H9 (cell line): Measurements from ENCODE around the gene OIT3. TPM values are rescaled to one million over a fixed set of nuclear protein-coding genes. Genes with fewer than 3 reads are reported as not detected.

ENCODE experiments used
- DNase-seq: peaks from one replicate; pipeline ENCODE4 v3.0.0-alpha.2; 2017
- H2AFZ ChIP-seq: one replicate; pipeline ENCODE4 v1.6.1; 2013; ENCODE audit warnings: mild to moderate bottlenecking, low read length, control low read depth, moderate library complexity
- H2AK5ac ChIP-seq: 2 replicates; pipeline ENCODE4 v1.6.1; 2013; ENCODE audit warnings: low read length, control low read depth, mixed read lengths; ENCODE audit not compliant: insufficient read length
- H2BK120ac ChIP-seq: one replicate; pipeline ENCODE4 v1.6.1; 2013; ENCODE audit warnings: low read depth, mild to moderate bottlenecking, low read length, control low read depth, inconsistent platforms; ENCODE audit not compliant: poor library complexity, severe bottlenecking
- H2BK12ac ChIP-seq: 2 replicates; pipeline ENCODE4 v1.6.1; 2013; ENCODE audit warnings: low read length, control low read depth, mixed read lengths, low read depth; ENCODE audit not compliant: insufficient read length
- H2BK15ac ChIP-seq: 2 replicates; pipeline ENCODE4 v1.6.1; 2013; ENCODE audit warnings: low read depth, low read length, control low read depth
- H2BK20ac ChIP-seq: one replicate; pipeline ENCODE4 v1.6.1; 2013; ENCODE audit warnings: low read depth, mild to moderate bottlenecking, low read length, control low read depth, inconsistent platforms; ENCODE audit not compliant: poor library complexity, severe bottlenecking
- H2BK5ac ChIP-seq: 2 replicates; pipeline ENCODE4 v1.6.1; 2013; ENCODE audit warnings: low read length, control low read depth, mixed read lengths; ENCODE audit not compliant: insufficient read length
- H3K14ac ChIP-seq: 2 replicates; pipeline ENCODE4 v1.6.1; 2013; ENCODE audit warnings: low read length, control low read depth; ENCODE audit not compliant: insufficient read depth
- H3K18ac ChIP-seq: 2 replicates; pipeline ENCODE4 v1.6.1; 2013; ENCODE audit warnings: low read depth, mild to moderate bottlenecking, mixed read lengths, low read length, control low read depth; ENCODE audit not compliant: insufficient read length
- H3K23ac ChIP-seq: 2 replicates; pipeline ENCODE4 v1.6.1; 2013; ENCODE audit warnings: low read length, control low read depth, mixed read lengths, low read depth; ENCODE audit not compliant: insufficient read length
- H3K23me2 ChIP-seq: 2 replicates; pipeline ENCODE4 v1.6.1; 2013; ENCODE audit warnings: low read depth, mild to moderate bottlenecking, mixed read lengths, low read length, control low read depth; ENCODE audit not compliant: insufficient read length, poor library complexity, severe bottlenecking
- H3K27ac ChIP-seq: 2 replicates; pipeline ENCODE4 v1.5.1; 2013; ENCODE audit warnings: low read length, control low read depth, mixed read lengths, low read depth; ENCODE audit not compliant: insufficient read length
- H3K27me3 ChIP-seq: 2 replicates; pipeline ENCODE4 v1.6.1; 2013; ENCODE audit warnings: low read length, control low read depth, inconsistent platforms; ENCODE audit not compliant: insufficient read depth
- H3K4ac ChIP-seq: 2 replicates; pipeline ENCODE4 v1.6.1; 2013; ENCODE audit warnings: low read depth, mild to moderate bottlenecking, control low read depth, inconsistent platforms, low read length, moderate library complexity
- H3K4me1 ChIP-seq: 2 replicates; pipeline ENCODE4 v1.6.1; 2013; ENCODE audit warnings: low read length, control low read depth, inconsistent platforms; ENCODE audit not compliant: insufficient read depth
- H3K4me2 ChIP-seq: 2 replicates; pipeline ENCODE4 v1.6.1; 2013; ENCODE audit warnings: low read length, control low read depth, mixed read lengths; ENCODE audit not compliant: insufficient read length, insufficient read depth
- H3K56ac ChIP-seq: 2 replicates; pipeline ENCODE4 v1.6.1; 2013; ENCODE audit warnings: low read depth, mild to moderate bottlenecking, mixed read lengths, low read length, control low read depth; ENCODE audit not compliant: insufficient read length
- H3K79me1 ChIP-seq: 2 replicates; pipeline ENCODE4 v1.6.1; 2013; ENCODE audit warnings: low read depth, mild to moderate bottlenecking, moderate library complexity, low read length, control low read depth, inconsistent platforms; ENCODE audit not compliant: insufficient read depth, poor library complexity, severe bottlenecking
- H3K79me2 ChIP-seq: 2 replicates; pipeline ENCODE4 v1.6.1; 2013; ENCODE audit warnings: low read length, control low read depth, inconsistent platforms; ENCODE audit not compliant: insufficient read depth
- H3K9ac ChIP-seq: 2 replicates; pipeline ENCODE4 v1.6.1; 2013; ENCODE audit warnings: low read length, control low read depth, mixed read lengths; ENCODE audit not compliant: insufficient read length; ENCODE audit errors: extremely low read depth
- H3K9me3 ChIP-seq: one replicate; pipeline ENCODE4 v1.6.1; 2013; ENCODE audit warnings: low read depth, low read length, inconsistent platforms; ENCODE audit not compliant: control insufficient read depth
- H3T11ph ChIP-seq: one replicate; pipeline ENCODE4 v1.6.1; 2013; ENCODE audit warnings: mild to moderate bottlenecking, low read length, control low read depth, inconsistent platforms
- H4K20me1 ChIP-seq: one replicate; pipeline ENCODE4 v1.6.1; 2013; ENCODE audit not compliant: control insufficient read depth, insufficient read length, insufficient read depth
- H4K5ac ChIP-seq: 2 replicates; pipeline ENCODE4 v1.6.1; 2013; ENCODE audit warnings: low read depth, mild to moderate bottlenecking, mixed read lengths, low read length, control low read depth; ENCODE audit not compliant: insufficient read length
- H4K8ac ChIP-seq: replicated peaks from 2 replicates; pipeline ENCODE4 v1.6.1; 2013; ENCODE audit warnings: low read length, control low read depth, mixed read lengths, low read depth; ENCODE audit not compliant: insufficient read length
- H4K91ac ChIP-seq: 2 replicates; pipeline ENCODE4 v1.6.1; 2013; ENCODE audit warnings: low read depth, mild to moderate bottlenecking, moderate library complexity, mixed read lengths, low read length, control low read depth; ENCODE audit not compliant: insufficient read length
- H3K27ac Mint-ChIP-seq, 3 experiments: 2 replicates in 2 of 3; 3 replicates in 1 of 3; pipeline ENCODE4 v1.8.0; 2020 to 2021; ENCODE audit warnings: mixed read lengths in 3 of 3, mild to moderate bottlenecking in 1 of 3, moderate library complexity in 1 of 3
- H3K27me3 Mint-ChIP-seq: 2 replicates; pipeline ENCODE4 v1.8.0; 2021; ENCODE audit warnings: low read depth, mild to moderate bottlenecking, moderate library complexity, mixed read lengths
- H3K36me3 Mint-ChIP-seq, 3 experiments: 2 replicates in 2 of 3; 3 replicates in 1 of 3; pipeline ENCODE4 v1.8.0; 2020 to 2021; ENCODE audit warnings: low read depth in 3 of 3, mixed read lengths in 3 of 3; ENCODE audit not compliant: insufficient read depth in 1 of 3
- H3K4me1 Mint-ChIP-seq, 2 experiments: 2 replicates each; pipeline ENCODE4 v1.8.0; 2020; ENCODE audit warnings: mixed read lengths in 2 of 2
- H3K4me3 Mint-ChIP-seq, 2 experiments: 2 replicates in 1 of 2; 3 replicates in 1 of 2; pipeline ENCODE4 v1.8.0; 2020 to 2021; ENCODE audit warnings: mild to moderate bottlenecking in 2 of 2, mixed read lengths in 2 of 2, moderate library complexity in 1 of 2
- H3K9me3 Mint-ChIP-seq, 2 experiments: 2 replicates in 1 of 2; 3 replicates in 1 of 2; pipeline ENCODE4 v1.8.0; 2020; ENCODE audit warnings: mild to moderate bottlenecking in 2 of 2, mixed read lengths in 2 of 2, moderate library complexity in 1 of 2
- CTCF ChIP-seq: fragments of 200-600 bp; sonication (generic); conservative IDR thresholded peaks from 3 replicates; pipeline ENCODE4 v1.8.0; 2021; ENCODE audit warnings: antibody characterized with exemption, mild to moderate bottlenecking
- WGBS: extraction: QIAGEN DNeasy Blood & Tissue Kit; methylation state at CpG from one replicate; pipeline ENCODE4 v1.1.7; 2013; ENCODE audit warnings: missing lambda C conversion rate, low lambda C conversion rate, mixed read lengths; ENCODE audit not compliant: insufficient read length; ENCODE audit errors: extremely low coverage; 5-methylcytosine and 5-hydroxymethylcytosine counted together
- total RNA-seq: library from RNA; stranded (reverse); gene quantifications from 2 replicates; pipeline ENCODE4 v1.2.1, GENCODE V29; 2021

The OIT3 gene
- total RNA-seq, 1 experiment from 2014 or later, result not detected

GRCh38 chr10:72858067-72858466 is 35.5 kb upstream of the OIT3 start:
- Mint-ChIP-seq H3K36me3 (peaks cover 6 to 25% (median 18%) of the 10 kb centered on the region in 3 experiments; a peak in 6 of 7 replicates), H3K27ac (no peak overlapping the region), H3K27me3 (no peaks in the 10 kb centered on the region), H3K9me3 (peaks cover under 1 to 3% of the 10 kb centered on the region in 2 experiments; a peak in 3 of 5 replicates), H3K4me3 (no peak overlapping the region), H3K4me1 (peaks cover 0 to 4% of the 10 kb centered on the region in 2 experiments; a peak in 1 of 4 replicates)
- Histone ChIP-seq H3K23ac (no peak overlapping the region), H4K20me1 (no peaks in the 10 kb centered on the region), H3K27ac (no peak overlapping the region), H2BK12ac (no peak overlapping the region), H3K14ac (no peak overlapping the region), H3K79me1 (no peaks in the 10 kb centered on the region), H3K4me1 (no peaks in the 10 kb centered on the region), H3K18ac (no peak overlapping the region), H3K4ac (no peak overlapping the region), H2AK5ac (no peak overlapping the region), H4K91ac (no peak overlapping the region), H3T11ph (no peak overlapping the region), H3K79me2 (no peaks in the 10 kb centered on the region), H3K27me3 (no peaks in the 10 kb centered on the region), H2BK20ac (no peak overlapping the region), H2BK15ac (no peak overlapping the region), H2AFZ (no peak overlapping the region), H3K56ac (no peak overlapping the region), H4K8ac (no peak overlapping the region), H2BK5ac (no peak overlapping the region), H2BK120ac (no peak overlapping the region), H3K4me2 (no peak overlapping the region), H3K9me3 (no peaks in the 10 kb centered on the region), H4K5ac (no peak overlapping the region), H3K23me2 (no peaks in the 10 kb centered on the region), H3K9ac (no peak overlapping the region)
- DNase-seq, result no peak
- WGBS, result no CpG with 5 or more reads among the region's 6 CpGs
- TF ChIP-seq CTCF, result no peak
